Duodenal mucosa (tissue), 2 donors: ENCODE results near the gene SLC5A6.

ENCODE experiments used
- H3K27ac ChIP-seq: one replicate; pipeline ENCODE4 v1.7.0; 2013; ENCODE audit warnings: low read depth, low read length
- H3K27me3 ChIP-seq, 2 donors: one replicate each; pipeline ENCODE4 v1.7.0; 2013; ENCODE audit warnings: low read length in 2 of 2, control low read depth in 1 of 2; ENCODE audit not compliant: insufficient read depth in 2 of 2, control insufficient read depth in 1 of 2
- H3K36me3 ChIP-seq, 2 donors: one replicate each; pipeline ENCODE4 v1.7.0; 2013; ENCODE audit warnings: low read length in 2 of 2, control low read depth in 1 of 2; ENCODE audit not compliant: insufficient read depth in 2 of 2, control insufficient read depth in 1 of 2
- H3K4me1 ChIP-seq, 2 donors: one replicate each; pipeline ENCODE4 v1.7.0; 2013; ENCODE audit warnings: low read length in 2 of 2, control low read depth in 1 of 2; ENCODE audit not compliant: insufficient read depth in 2 of 2, control insufficient read depth in 1 of 2
- H3K4me3 ChIP-seq, 2 donors: one replicate each; pipeline ENCODE4 v1.7.0; 2013; ENCODE audit warnings: low read length in 2 of 2, low read depth in 1 of 2
- H3K9ac ChIP-seq, 2 donors: one replicate each; pipeline ENCODE4 v1.7.0; 2013; ENCODE audit warnings: low read length in 2 of 2, low read depth in 1 of 2
- H3K9me3 ChIP-seq, 2 donors: one replicate each; pipeline ENCODE4 v1.7.0; 2013; ENCODE audit warnings: low read length in 2 of 2, control low read depth in 1 of 2; ENCODE audit not compliant: control insufficient read depth in 1 of 2

SLC5A6 gene

GRCh38 chr2:27219091-27219490 lies 7.0 kb upstream of the SLC5A6 start:
- Histone ChIP-seq H3K9ac (no peak overlapping the region), H3K9me3 (no peaks in the 10 kb centered on the region), H3K36me3 (peaks cover 14 to 41% of the 10 kb centered on the region in 2 donors), H3K27me3 (no peaks in the 10 kb centered on the region), H3K27ac (no peak overlapping the region), H3K4me1 (peaks cover 17 to 25% of the 10 kb centered on the region in 2 donors), H3K4me3 (no peak overlapping the region)

DNA sequence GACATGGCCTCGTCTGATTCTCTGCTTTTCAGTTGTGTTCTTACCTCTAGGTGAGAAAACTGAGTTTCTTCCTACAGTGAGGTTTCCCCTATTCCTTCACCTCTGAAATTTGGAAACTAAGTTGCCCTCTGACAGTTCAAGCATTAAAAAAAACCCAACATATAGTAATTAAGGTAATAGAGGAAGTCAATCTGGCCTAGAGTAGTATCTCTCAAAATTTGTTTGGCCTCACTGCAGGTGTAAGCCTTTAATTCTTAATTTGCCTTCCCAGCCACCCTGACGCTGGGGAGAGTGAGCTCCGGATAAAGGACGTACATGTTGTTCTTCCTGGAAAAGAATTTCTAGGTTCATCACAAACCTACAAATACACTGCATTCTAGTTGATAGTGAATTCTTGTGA lies 6.5 kb upstream of the SLC5A6 start:
- Histone ChIP-seq H3K9me3 (no peaks in the 10 kb centered on the region), H3K27ac (no peak overlapping the region), H3K36me3 (peaks cover 10 to 36% of the 10 kb centered on the region in 2 donors), H3K4me3 (peak overlapping the region in 1 of 2 donors; percentile 72), H3K9ac (peak overlapping the region; percentile 45 to 83), H3K27me3 (no peaks in the 10 kb centered on the region), H3K4me1 (peaks cover 17 to 25% of the 10 kb centered on the region in 2 donors)

- Histone ChIP-seq H3K9me3 (no peaks in the 10 kb centered on the region), H3K4me3 (peak within 1 kb of the TSS; percentile 72 to 93), H3K27ac (peak within 1 kb of the TSS; percentile 43), H3K27me3 (no peaks in the 10 kb centered on the region), H3K4me1 (peaks cover 26 to 31% of the 10 kb centered on the region in 2 donors), H3K9ac (peak within 1 kb of the TSS; percentile 45 to 83), H3K36me3 (peaks cover 7 to 26% of the 10 kb centered on the region in 2 donors)
Measured at GRCh38 chr2:27217173-27218121, 5.4 kb upstream of the SLC5A6 start, which contains the start of gene CAD. TSS of gene CAD (plus strand) at chr2:27217369. CDS start at chr2:27217552, 183 bp downstream.

DNA sequence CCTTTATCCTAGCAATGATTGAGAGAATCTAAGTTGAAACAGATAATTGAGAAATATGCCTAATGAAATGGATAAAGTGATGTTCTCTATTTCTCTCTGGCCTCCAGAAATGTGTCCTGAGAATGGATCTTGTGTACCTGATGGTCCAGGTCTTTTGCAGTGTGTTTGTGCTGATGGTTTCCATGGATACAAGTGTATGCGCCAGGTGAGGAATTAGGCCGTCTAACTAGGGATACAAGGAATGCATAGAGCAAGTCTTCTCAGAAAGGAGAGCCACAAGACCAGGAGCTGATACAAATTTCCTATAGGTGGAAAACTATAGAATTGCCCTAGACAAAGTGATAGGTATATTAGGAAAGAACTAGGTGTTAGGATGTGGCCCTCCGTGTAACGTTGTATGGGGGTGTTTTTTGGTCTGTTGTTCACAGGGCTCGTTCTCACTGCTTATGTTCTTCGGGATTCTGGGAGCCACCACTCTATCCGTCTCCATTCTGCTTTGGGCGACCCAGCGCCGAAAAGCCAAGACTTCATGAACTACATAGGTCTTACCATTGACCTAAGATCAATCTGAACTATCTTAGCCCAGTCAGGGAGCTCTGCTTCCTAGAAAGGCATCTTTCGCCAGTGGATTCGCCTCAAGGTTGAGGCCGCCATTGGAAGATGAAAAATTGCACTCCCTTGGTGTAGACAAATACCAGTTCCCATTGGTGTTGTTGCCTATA lies 4.5 kb upstream of the SLC5A6 start:
- peak overlapping the region; percentile 45 to 72 for H3K9ac ChIP-seq
- no peak overlapping the region for H3K27ac ChIP-seq
- H3K4me3 ChIP-seq = peak overlapping the region; percentile 72 to 93

GRCh38 chr2:27214941-27215340 lies 2.9 kb upstream of the SLC5A6 start:
- Histone ChIP-seq H3K36me3 (peaks cover 0 to 11% of the 10 kb centered on the region in 2 donors), H3K4me1 (peaks cover 35 to 41% of the 10 kb centered on the region in 2 donors), H3K27ac (no peak overlapping the region), H3K9me3 (no peaks in the 10 kb centered on the region), H3K27me3 (no peaks in the 10 kb centered on the region), H3K9ac (no peak overlapping the region), H3K4me3 (no peak overlapping the region)

More for the DNA sequence above, 4.5 kb upstream of the SLC5A6 start:
- Histone ChIP-seq H3K27me3 (no peaks in the 10 kb centered on the region), H3K36me3 (peaks cover 0 to 18% of the 10 kb centered on the region in 2 donors), H3K9me3 (no peaks in the 10 kb centered on the region), H3K4me1 (peaks cover 26 to 31% of the 10 kb centered on the region in 2 donors)

GRCh38 chr2:27212626-27213471 lies 781 bp upstream of the SLC5A6 start:
- H3K9me3 ChIP-seq = no peaks in the 10 kb centered on the region
- peak overlapping the region; percentile 96 for H3K27ac ChIP-seq
- peaks cover 0 to 20% of the 10 kb centered on the region in 2 donors for H3K36me3 ChIP-seq
- H3K27me3 ChIP-seq = no peaks in the 10 kb centered on the region
- H3K4me1 ChIP-seq = peaks cover 30 to 37% of the 10 kb centered on the region in 2 donors
- peak overlapping the region; percentile 82 to 95 for H3K4me3 ChIP-seq
- H3K9ac ChIP-seq = peak overlapping the region; percentile 94 to 99

DNA sequence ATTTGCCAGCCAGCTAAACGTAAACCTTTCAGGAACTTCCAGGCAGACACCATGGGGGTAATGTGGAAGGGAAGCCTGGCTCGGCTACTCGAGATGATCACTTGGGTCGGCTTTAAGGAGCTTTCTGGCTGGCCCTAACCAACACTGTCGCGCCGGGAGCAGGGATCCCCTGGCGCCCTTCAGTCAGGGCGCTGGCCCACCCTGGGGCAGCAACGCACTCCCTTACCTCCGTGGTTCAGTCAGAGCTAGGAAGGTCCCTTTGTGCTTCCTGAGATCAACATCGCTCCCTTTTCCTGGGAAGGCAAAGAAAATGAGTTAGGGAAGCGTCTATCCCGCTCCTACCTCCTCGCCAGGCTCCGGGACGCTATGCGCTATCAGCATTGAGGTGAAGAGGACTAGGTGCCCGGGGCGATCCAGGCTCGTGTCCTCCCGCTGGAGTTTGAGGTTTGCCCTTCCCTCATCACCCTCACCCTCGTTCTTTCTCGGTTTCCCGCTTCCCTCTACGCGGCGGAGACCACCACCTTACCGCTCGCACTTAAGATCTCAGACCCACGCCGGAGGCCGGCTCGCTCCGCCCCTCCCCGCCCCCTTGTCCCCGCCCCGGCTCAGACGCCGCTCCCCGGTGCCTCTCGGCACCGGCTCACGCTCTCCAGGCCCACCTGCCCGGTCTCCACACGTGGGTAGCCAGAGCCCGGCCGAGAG lies 676 bp downstream of the SLC5A6 start:
- Histone ChIP-seq H3K9me3 (no peaks in the 10 kb centered on the region), H3K27me3 (no peaks in the 10 kb centered on the region), H3K36me3 (peaks cover 6 to 34% of the 10 kb centered on the region in 2 donors), H3K9ac (peak overlapping the region; percentile 90 to 94), H3K27ac (no peak overlapping the region), H3K4me1 (peaks cover 26 to 27% of the 10 kb centered on the region in 2 donors), H3K4me3 (peak overlapping the region; percentile 82 to 95)

DNA sequence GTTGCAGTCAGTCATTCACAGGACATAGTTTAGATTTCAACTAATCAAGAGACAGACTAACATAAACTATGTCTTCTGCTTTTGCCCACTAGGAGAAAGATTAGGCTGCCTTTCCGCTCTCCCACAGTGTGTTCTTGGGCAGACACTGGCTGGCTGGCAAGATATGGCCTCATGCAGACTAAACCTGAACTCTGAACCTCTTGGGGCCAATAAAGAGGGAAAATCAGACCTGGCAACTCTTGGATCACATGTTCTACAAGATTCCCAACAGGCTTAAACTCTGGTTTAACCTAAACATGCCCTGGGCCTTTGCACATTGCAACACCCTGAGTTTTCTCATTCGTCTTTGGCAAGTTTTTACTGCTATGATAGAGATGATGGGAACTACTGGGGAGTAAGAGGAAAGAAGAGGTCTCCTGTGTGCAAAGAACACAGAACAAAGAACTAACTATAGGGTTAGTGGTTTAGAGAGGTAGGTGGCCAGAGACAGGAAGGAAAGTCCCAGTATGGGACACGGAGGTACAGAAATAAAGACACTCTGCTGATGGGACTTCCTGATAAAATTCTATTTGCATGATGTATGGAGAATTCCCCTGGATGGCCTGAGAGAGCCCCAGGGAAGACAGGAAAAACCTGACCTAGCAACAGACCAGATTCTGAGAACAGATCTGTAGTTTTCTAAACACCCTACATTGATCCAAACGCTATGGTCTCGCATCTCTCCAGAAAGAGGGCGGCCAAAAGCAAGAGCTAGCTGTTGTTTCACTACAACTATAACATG lies 2.3 kb downstream of the SLC5A6 start:
- Histone ChIP-seq H3K27me3 (no peaks in the 10 kb centered on the region), H3K4me3 (peak overlapping the region; percentile 1 to 21), H3K27ac (no peak overlapping the region), H3K9me3 (no peaks in the 10 kb centered on the region), H3K4me1 (peaks cover 26 to 27% of the 10 kb centered on the region in 2 donors), H3K36me3 (peaks cover 19 to 43% of the 10 kb centered on the region in 2 donors), H3K9ac (no peak overlapping the region)
